ENCODE results near the gene PELO. TPM values are rescaled to one million over a fixed set of nuclear protein-coding genes. Genes with fewer than 3 reads are reported as not detected.

PELO gene
- total RNA-seq, 1 experiment from 2014 or later = 21.5 TPM

GRCh38 chr5:52801329-52801728 lies 13.6 kb downstream of the PELO start:
- intact Hi-C loops (cut with micrococcal nuclease; ENCODE audit: unreplicated experiment) = loop anchor here (5.0 kb wide), 1 partner anchor 116 kb away; no protein-coding TSS in a partner anchor
- BruUV-seq (replicated peaks) = no TSS peak
- peak overlapping the region; percentile 87 for H3K4me2 ChIP-seq
- no peaks in the 10 kb centered on the region for H3K27me3 ChIP-seq (ENCODE audit: insufficient read depth, low read depth)
- H3K9me3 ChIP-seq (ENCODE audit: insufficient read depth, low read depth) = no peaks in the 10 kb centered on the region
- TF ChIP-seq, protein P1, sequence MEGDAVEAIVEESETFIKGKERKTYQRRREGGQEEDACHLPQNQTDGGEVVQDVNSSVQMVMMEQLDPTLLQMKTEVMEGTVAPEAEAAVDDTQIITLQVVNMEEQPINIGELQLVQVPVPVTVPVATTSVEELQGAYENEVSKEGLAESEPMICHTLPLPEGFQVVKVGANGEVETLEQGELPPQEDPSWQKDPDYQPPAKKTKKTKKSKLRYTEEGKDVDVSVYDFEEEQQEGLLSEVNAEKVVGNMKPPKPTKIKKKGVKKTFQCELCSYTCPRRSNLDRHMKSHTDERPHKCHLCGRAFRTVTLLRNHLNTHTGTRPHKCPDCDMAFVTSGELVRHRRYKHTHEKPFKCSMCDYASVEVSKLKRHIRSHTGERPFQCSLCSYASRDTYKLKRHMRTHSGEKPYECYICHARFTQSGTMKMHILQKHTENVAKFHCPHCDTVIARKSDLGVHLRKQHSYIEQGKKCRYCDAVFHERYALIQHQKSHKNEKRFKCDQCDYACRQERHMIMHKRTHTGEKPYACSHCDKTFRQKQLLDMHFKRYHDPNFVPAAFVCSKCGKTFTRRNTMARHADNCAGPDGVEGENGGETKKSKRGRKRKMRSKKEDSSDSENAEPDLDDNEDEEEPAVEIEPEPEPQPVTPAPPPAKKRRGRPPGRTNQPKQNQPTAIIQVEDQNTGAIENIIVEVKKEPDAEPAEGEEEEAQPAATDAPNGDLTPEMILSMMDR (conservative IDR thresholded peaks at IDR 0.05) = no peak
- TF ChIP-seq EZH2 (IDR thresholded peaks at IDR 0.05; ENCODE audit: low read depth) = no peak
- peak overlapping the region; percentile 99 for H3K27ac ChIP-seq
- peaks cover 50% of the 10 kb centered on the region for H3K36me3 ChIP-seq (ENCODE audit: low read depth)
- peaks cover 41% of the 10 kb centered on the region for H3K4me1 ChIP-seq (replicated peaks; ENCODE audit: insufficient read depth)
- H3K9me2 ChIP-seq (ENCODE audit: insufficient read depth) = no peaks in the 10 kb centered on the region
- no peak overlapping the region for H2AFZ ChIP-seq
- ChIA-PET CTCF (no interaction called here), POLR2A (ENCODE audit: unreplicated experiment) (no interaction called here)
- peaks cover 34% of the 10 kb centered on the region for H4K20me1 ChIP-seq (ENCODE audit: insufficient read depth)
- peaks cover 13% of the 10 kb centered on the region; the same call in 1 of the 2 replicates for H3F3A ChIP-seq (ENCODE audit: insufficient read depth, low read depth)
- H3K4me3 ChIP-seq = peak overlapping the region; percentile 68
- no peak for DNase-seq
- H3K79me2 ChIP-seq (ENCODE audit: low read depth) = peaks cover 86% of the 10 kb centered on the region

GRCh38 chr5:52802272-52802973 lies 14.7 kb downstream of the PELO start:
- TF ChIP-seq EZH2 (IDR thresholded peaks at IDR 0.05; ENCODE audit: low read depth) = no peak
- TF ChIP-seq, protein P1 (conservative IDR thresholded peaks at IDR 0.05) = no peak
- Histone ChIP-seq H2AFZ (no peak overlapping the region), H3K27me3 (ENCODE audit: insufficient read depth, low read depth) (no peaks in the 10 kb centered on the region), H3K79me2 (ENCODE audit: low read depth) (peaks cover 94% of the 10 kb centered on the region), H4K20me1 (ENCODE audit: insufficient read depth) (peaks cover 34% of the 10 kb centered on the region), H3K4me3 (peak overlapping the region; percentile 68), H3K9me2 (ENCODE audit: insufficient read depth) (no peaks in the 10 kb centered on the region), H3K27ac (peak overlapping the region; percentile 20; the same call in 1 of the 2 replicates), H3K4me1 (replicated peaks; ENCODE audit: insufficient read depth) (peaks cover 50% of the 10 kb centered on the region), H3K9me3 (ENCODE audit: insufficient read depth, low read depth) (no peaks in the 10 kb centered on the region), H3F3A (ENCODE audit: insufficient read depth, low read depth) (peaks cover 13% of the 10 kb centered on the region; the same call in 1 of the 2 replicates), H3K4me2 (peak overlapping the region; percentile 87), H3K36me3 (ENCODE audit: low read depth) (peaks cover 50% of the 10 kb centered on the region)
- intact Hi-C loops (cut with micrococcal nuclease; ENCODE audit: unreplicated experiment) = loop anchor here (5.0 kb wide), 1 partner anchor 115 kb away; no protein-coding TSS in a partner anchor
- ChIA-PET POLR2A (ENCODE audit: unreplicated experiment) (no interaction called here), CTCF (no interaction called here)
- no peak for DNase-seq
- no TSS peak for BruUV-seq (replicated peaks)

DNA sequence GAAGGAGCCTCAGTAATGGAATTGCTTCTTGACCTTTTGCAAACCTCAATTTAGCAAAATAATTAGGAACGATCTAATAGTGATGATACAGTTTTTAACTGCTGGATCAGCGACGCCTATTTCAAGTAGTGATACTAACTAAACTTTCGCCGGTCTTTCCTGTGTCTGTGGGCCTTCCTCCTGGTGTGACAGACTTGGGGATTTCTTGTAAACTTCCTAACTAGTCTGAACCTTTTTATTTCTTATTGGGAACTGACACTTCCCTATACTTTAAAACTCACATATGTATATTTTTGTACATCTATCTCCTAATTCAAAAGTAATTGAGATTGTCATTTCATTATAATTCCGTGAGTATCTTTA lies 15.2 kb downstream of the PELO start:
- Histone ChIP-seq H3K79me2 (ENCODE audit: low read depth) (peaks cover 89% of the 10 kb centered on the region), H3K9me2 (ENCODE audit: insufficient read depth) (no peaks in the 10 kb centered on the region), H3K4me3 (peak overlapping the region; percentile 68), H3K27me3 (ENCODE audit: insufficient read depth, low read depth) (no peaks in the 10 kb centered on the region), H3F3A (ENCODE audit: insufficient read depth, low read depth) (peaks cover 13% of the 10 kb centered on the region; the same call in 1 of the 2 replicates), H4K20me1 (ENCODE audit: insufficient read depth) (peaks cover 34% of the 10 kb centered on the region), H2AFZ (no peak overlapping the region), H3K9me3 (ENCODE audit: insufficient read depth, low read depth) (no peaks in the 10 kb centered on the region), H3K36me3 (ENCODE audit: low read depth) (peaks cover 50% of the 10 kb centered on the region), H3K4me1 (replicated peaks; ENCODE audit: insufficient read depth) (peaks cover 54% of the 10 kb centered on the region), H3K4me2 (peak overlapping the region; percentile 87), H3K27ac (no peak overlapping the region)
- no TSS peak for BruUV-seq (replicated peaks)
- TF ChIP-seq, protein P1 (conservative IDR thresholded peaks at IDR 0.05) = no peak
- no peak for DNase-seq
- CTCF ChIA-PET = no interaction called here
- POLR2A ChIA-PET (ENCODE audit: unreplicated experiment) = no interaction called here
- intact Hi-C loops (cut with micrococcal nuclease; ENCODE audit: unreplicated experiment) = loop anchor here (5.0 kb wide), 1 partner anchor 114 kb away; no protein-coding TSS in a partner anchor

Data from PC-9 (cell line).